Epithelial cell of esophagus (primary cell): ENCODE measurements around the gene NLGN1.

Source experiments
- DNase-seq: peaks from one replicate; pipeline ENCODE4 v3.0.0; 2010; ENCODE audit warnings: low read depth
- H3K4me3 ChIP-seq: 2 replicates; pipeline ENCODE4 v1.5.1; 2011; ENCODE audit warnings: mild to moderate bottlenecking, low read length, control low read depth
- CTCF ChIP-seq: IDR thresholded peaks from 2 replicates; pipeline ENCODE4 v1.5.1; 2011; ENCODE audit warnings: low read depth, mild to moderate bottlenecking, low read length, control low read depth, inconsistent platforms; ENCODE audit not compliant: insufficient read depth; ENCODE audit errors: missing control alignments

NLGN1 gene

GRCh38 chr3:173799060-173799816 lies 401.7 kb downstream of the NLGN1 start:
- DNase-seq, result no peak
- TF ChIP-seq CTCF, result no peak
- H3K4me3 ChIP-seq, result no peak overlapping the region

GRCh38 chr3:173800154-173800553 lies 402.6 kb downstream of the NLGN1 start:
- no peak for DNase-seq
- no peak for TF ChIP-seq CTCF
- no peak overlapping the region for H3K4me3 ChIP-seq

- no peak for TF ChIP-seq CTCF
- H3K4me3 ChIP-seq, result no peak overlapping the region
- DNase-seq, result no peak
Measured at GRCh38 chr3:173814809-173815208, 417.3 kb downstream of the NLGN1 start.

GRCh38 chr3:173819368-173819767 lies 421.8 kb downstream of the NLGN1 start:
- H3K4me3 ChIP-seq, result no peak overlapping the region
- DNase-seq, result no peak
- TF ChIP-seq CTCF, result no peak

GRCh38 chr3:173823911-173824460 lies 426.4 kb downstream of the NLGN1 start:
- no peak overlapping the region for H3K4me3 ChIP-seq
- TF ChIP-seq CTCF, result no peak
- DNase-seq, result no peak

GRCh38 chr3:173825730-173826129 lies 428.2 kb downstream of the NLGN1 start:
- H3K4me3 ChIP-seq, result no peak overlapping the region
- peak; percentile 59 for DNase-seq
- TF ChIP-seq CTCF, result no peak

- H3K4me3 ChIP-seq, result no peak overlapping the region
- TF ChIP-seq CTCF, result no peak
- no peak for DNase-seq
Measured at GRCh38 chr3:173826416-173826815, 428.9 kb downstream of the NLGN1 start.
